ENCODE data around the gene INCENP.
"Not testable (repeated sequence)": the region's sequence is repeated elsewhere in the genome, so short reads cannot be mapped to it uniquely, and the experiment has no call there.

Gene INCENP

DNA sequence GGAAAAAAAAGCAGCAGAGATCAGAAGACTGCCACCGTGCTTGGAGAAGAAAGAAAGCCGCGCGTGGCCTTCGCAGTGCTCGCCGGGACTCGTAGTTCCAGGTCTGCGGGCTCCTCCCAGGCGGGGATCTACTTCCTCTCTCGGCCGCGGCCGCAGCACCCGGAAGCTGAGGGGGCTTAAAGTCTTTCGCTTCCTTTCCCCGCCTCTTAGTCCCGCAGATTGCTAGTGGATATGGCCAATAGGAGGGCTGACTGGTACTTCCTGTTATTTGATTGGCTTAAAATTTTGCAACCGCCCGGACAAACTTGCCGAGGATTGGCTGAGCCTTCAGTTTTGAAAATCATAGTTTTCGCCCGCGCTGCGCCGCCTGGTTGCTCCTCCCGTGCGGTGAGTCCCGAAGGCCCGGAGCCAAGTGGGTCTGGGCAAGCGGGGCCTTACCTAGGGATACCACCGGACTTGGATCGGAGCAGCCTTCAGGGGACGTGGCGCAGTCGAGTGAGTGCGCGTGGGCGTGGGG, at the start of gene INCENP:
INCENP (plus strand) TSS at position 343 of the 517 bp plus-strand sequence. CDS start 4,151 bp downstream, outside the sequence.
- intact Hi-C loops (cut with micrococcal nuclease) = loop anchor here (5.0 kb wide), 1 partner anchor 331 kb away; the partner anchor contains the start of genes FEN1 and TMEM258
- Mint-ChIP-seq H3K27me3 (no peaks in the 10 kb centered on the region), H3K9me3 (no peaks in the 10 kb centered on the region), H3K4me3 (peak within 1 kb of the TSS; percentile 95), H3K27ac (peak within 1 kb of the TSS; percentile 93), H3K4me1 (ENCODE audit: low read depth) (peaks cover 25% of the 10 kb centered on the region), H3K36me3 (ENCODE audit: low read depth) (peaks cover 20% of the 10 kb centered on the region)

- Mint-ChIP-seq H3K4me1 (ENCODE audit: low read depth) (peaks cover 8% of the 10 kb centered on the region), H3K36me3 (ENCODE audit: low read depth) (no peaks in the 10 kb centered on the region), H3K27ac (no peak overlapping the region), H3K9me3 (no peaks in the 10 kb centered on the region), H3K27me3 (no peaks in the 10 kb centered on the region), H3K4me3 (no peak overlapping the region)
- intact Hi-C loops (cut with micrococcal nuclease) = no loop called here
Measured at GRCh38 chr11:62075438-62075837, 48.4 kb upstream of the INCENP start.

DNA sequence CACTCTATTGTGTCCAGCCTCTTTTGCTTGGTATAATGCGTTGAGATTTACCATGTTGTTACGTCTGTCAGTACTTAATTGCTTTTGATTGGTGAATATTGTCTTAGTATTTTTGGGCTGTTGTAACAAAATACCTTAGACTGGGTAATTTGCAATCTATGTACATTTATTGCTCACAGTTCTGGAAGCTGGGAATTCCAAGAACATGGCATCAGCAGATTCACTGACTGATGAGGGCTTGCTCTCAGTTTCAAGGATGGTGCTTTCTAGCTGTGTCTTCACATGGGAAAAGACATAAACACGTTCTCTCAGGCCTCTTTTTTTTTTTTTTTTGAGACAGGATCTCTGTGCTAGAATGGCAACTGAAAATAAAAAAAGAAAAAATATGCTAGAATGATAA, 46.7 kb upstream of the INCENP start:
- H3K4me1 Mint-ChIP-seq (ENCODE audit: low read depth) = peaks cover 20% of the 10 kb centered on the region
- H3K27ac Mint-ChIP-seq = no peak overlapping the region
- no peaks in the 10 kb centered on the region for H3K36me3 Mint-ChIP-seq (ENCODE audit: low read depth)
- H3K9me3 Mint-ChIP-seq = no peaks in the 10 kb centered on the region
- no peak overlapping the region for H3K4me3 Mint-ChIP-seq
- intact Hi-C loops (cut with micrococcal nuclease) = no loop called here
- H3K27me3 Mint-ChIP-seq = no peaks in the 10 kb centered on the region

- H3K9me3 Mint-ChIP-seq = no peaks in the 10 kb centered on the region
- no peaks in the 10 kb centered on the region for H3K27me3 Mint-ChIP-seq
- peaks cover 15% of the 10 kb centered on the region for H3K4me1 Mint-ChIP-seq (ENCODE audit: low read depth)
- intact Hi-C loops (cut with micrococcal nuclease) = loop anchor here (1.0 to 5.0 kb wide), 5 partner anchors 54 to 210 kb away; no protein-coding TSS in a partner anchor
- H3K27ac Mint-ChIP-seq = peak overlapping the region; percentile 44
- peak overlapping the region; percentile 51 for H3K4me3 Mint-ChIP-seq
- no peaks in the 10 kb centered on the region for H3K36me3 Mint-ChIP-seq (ENCODE audit: low read depth)
Measured at GRCh38 chr11:62081378-62082291, 42.2 kb upstream of the INCENP start.

DNA sequence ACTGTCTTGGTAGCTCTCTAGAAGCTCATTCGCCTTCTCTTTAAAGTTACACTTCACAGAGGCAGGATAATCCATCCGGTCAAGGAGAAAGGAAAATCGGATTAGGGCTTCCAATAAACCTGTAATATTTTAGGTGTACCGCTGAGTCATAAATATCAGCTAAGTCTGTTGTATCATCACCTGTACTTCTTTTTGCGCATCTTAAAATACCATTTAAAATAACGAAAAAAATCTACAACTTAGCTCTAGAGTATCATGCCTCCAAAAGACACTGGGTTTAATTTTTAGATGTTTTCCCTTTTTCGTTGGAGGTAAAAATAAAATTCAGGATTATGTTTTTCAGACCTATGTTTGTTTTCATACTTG, 41.5 kb upstream of the INCENP start:
- H3K4me1 Mint-ChIP-seq (ENCODE audit: low read depth) = peaks cover 15% of the 10 kb centered on the region
- H3K27ac Mint-ChIP-seq = no peak overlapping the region
- H3K36me3 Mint-ChIP-seq (ENCODE audit: low read depth) = no peaks in the 10 kb centered on the region
- H3K27me3 Mint-ChIP-seq = no peaks in the 10 kb centered on the region
- no peaks in the 10 kb centered on the region for H3K9me3 Mint-ChIP-seq
- intact Hi-C loops (cut with micrococcal nuclease) = loop anchor here (1.0 to 5.0 kb wide), 5 partner anchors 55 to 211 kb away; no protein-coding TSS in a partner anchor
- H3K4me3 Mint-ChIP-seq = no peak overlapping the region

DNA sequence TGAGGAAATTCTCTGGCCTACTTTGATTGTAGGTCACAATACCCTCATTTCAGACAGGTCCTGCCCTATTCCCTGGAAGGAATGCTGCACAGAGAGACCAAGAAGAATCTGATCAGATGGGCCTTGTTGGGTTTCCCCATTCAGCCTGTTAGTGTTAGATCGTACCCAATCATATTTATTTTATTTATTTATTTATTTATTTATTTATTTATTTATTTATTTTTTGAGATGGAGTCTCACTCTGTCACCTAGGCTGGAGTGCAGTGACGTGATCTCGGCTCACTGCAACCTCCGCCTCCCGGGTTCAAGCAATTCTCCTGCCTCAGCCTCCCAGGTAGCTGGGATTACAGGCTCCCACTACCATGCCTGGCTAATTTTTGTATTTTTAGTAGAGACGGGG, 39.0 kb upstream of the INCENP start:
- not testable (repeated sequence) for H3K27me3 Mint-ChIP-seq; H3K9me3 Mint-ChIP-seq; H3K36me3 Mint-ChIP-seq (ENCODE audit: low read depth); H3K27ac Mint-ChIP-seq; H3K4me3 Mint-ChIP-seq
- H3K4me1 Mint-ChIP-seq (ENCODE audit: low read depth) = peaks cover 15% of the 10 kb centered on the region
- intact Hi-C loops (cut with micrococcal nuclease) = loop anchor here (5.0 kb wide), 3 partner anchors 58 to 138 kb away; no protein-coding TSS in a partner anchor

- intact Hi-C loops (cut with micrococcal nuclease) = no loop called here
- H3K4me1 Mint-ChIP-seq (ENCODE audit: low read depth) = no peaks in the 10 kb centered on the region
- H3K27ac Mint-ChIP-seq = no peak overlapping the region
- no peaks in the 10 kb centered on the region for H3K9me3 Mint-ChIP-seq
- no peaks in the 10 kb centered on the region for H3K27me3 Mint-ChIP-seq
- no peaks in the 10 kb centered on the region for H3K36me3 Mint-ChIP-seq (ENCODE audit: low read depth)
- H3K4me3 Mint-ChIP-seq = no peak overlapping the region
Measured at GRCh38 chr11:62087694-62088093, 36.1 kb upstream of the INCENP start.

DNA sequence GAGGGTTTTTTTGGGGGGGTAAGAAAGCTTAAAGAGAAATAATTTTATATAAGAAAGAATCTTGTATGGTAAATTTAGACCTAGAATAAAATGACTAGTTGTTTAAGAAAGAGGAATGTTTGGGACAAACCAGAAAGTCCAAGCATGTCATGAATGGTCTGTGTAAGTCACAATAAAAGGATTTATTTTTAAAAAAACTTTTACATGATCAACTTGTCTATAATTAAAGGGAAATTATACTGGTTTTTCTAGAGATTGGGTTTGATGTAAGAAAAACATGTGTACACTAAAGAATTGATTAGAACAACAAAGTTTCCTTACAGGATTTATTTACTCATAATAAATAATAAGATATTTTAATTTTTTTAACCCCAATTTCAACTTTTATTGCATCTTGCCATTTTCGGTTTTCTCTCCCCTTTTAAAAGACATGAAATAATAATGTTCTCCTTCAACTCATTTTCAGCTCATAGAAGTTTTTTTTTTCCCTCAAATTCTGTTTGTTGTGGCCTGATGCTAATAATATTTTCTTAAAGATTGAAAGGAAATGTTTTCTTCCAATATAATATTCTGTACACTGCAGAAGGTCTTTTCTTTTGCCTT, 35.4 kb upstream of the INCENP start:
- intact Hi-C loops (cut with micrococcal nuclease) = no loop called here
- no peaks in the 10 kb centered on the region for H3K27me3 Mint-ChIP-seq

GRCh38 chr11:62103141-62103540, 20.7 kb upstream of the INCENP start:
- H3K4me1 Mint-ChIP-seq (ENCODE audit: low read depth) = peaks cover 19% of the 10 kb centered on the region
- peaks cover 8% of the 10 kb centered on the region for H3K9me3 Mint-ChIP-seq
- intact Hi-C loops (cut with micrococcal nuclease) = no loop called here
- H3K27me3 Mint-ChIP-seq = no peaks in the 10 kb centered on the region
- no peak overlapping the region for H3K4me3 Mint-ChIP-seq
- H3K36me3 Mint-ChIP-seq (ENCODE audit: low read depth) = no peaks in the 10 kb centered on the region
- H3K27ac Mint-ChIP-seq = no peak overlapping the region

More for the DNA sequence above, 35.4 kb upstream of the INCENP start:
- Mint-ChIP-seq H3K27ac (no peak overlapping the region), H3K4me3 (no peak overlapping the region), H3K9me3 (no peaks in the 10 kb centered on the region), H3K36me3 (ENCODE audit: low read depth) (no peaks in the 10 kb centered on the region), H3K4me1 (ENCODE audit: low read depth) (no peaks in the 10 kb centered on the region)

DNA sequence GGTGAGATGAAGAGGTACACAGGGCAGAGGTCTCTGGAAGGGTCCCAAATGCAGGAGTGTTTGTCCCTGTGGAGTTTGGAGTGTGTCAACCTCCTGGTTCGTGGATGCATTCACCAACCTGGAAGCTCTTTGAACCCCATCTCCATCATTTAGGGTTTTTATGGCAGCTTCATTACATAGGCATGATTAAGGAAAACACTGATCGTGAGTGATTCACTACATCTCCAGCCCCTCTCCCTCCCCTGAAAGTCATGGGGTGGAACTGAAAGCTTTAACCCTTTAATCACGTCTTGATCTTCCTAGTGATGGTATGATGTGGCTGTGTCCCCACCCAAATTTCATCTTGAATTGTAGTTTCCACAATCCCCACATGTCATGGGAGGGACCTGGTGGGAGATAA, 19.8 kb upstream of the INCENP start:
- peaks cover 19% of the 10 kb centered on the region for H3K4me1 Mint-ChIP-seq (ENCODE audit: low read depth)
- intact Hi-C loops (cut with micrococcal nuclease) = no loop called here
- no peak overlapping the region for H3K27ac Mint-ChIP-seq
- no peak overlapping the region for H3K4me3 Mint-ChIP-seq
- H3K36me3 Mint-ChIP-seq (ENCODE audit: low read depth) = no peaks in the 10 kb centered on the region
- peaks cover 2% of the 10 kb centered on the region for H3K27me3 Mint-ChIP-seq
- H3K9me3 Mint-ChIP-seq = peaks cover 8% of the 10 kb centered on the region

DNA sequence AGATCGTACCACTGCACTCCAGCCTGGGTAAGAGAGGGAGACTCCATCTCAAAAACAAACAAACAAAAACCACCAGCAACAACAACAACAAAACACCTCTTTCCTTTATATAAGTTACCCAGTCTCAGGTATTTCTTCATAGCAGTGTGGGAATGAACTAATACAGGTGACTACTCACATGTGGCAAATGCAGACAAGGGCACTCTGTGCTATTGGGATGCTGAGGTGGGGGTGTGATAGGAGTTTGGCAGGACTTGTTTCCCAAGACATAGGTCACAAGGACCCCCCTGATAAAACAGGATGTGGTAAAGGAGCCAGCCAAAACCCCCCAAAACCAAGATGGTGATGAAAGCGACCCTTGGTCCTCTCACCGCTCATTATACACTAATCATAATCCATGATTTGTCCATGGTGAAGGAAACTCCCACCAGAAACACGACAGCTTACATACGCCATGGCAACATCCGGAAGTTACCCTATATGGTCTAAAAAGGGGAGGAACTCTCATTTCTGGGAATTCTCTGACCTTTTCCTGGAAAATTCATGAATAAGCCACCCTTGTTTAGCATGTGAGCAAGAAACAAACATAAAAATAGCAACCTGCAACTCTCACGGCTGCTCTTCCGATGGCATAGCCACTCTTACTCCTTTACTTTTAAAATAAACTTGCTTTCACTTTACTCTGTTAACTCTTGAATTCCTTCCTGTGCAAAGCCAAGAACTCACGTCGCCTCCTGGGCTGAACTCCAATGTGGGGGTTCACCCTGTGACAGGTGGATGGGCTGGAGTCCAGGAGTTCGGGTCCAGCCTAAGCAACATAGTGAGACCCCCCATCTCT, 18.8 kb upstream of the INCENP start:
- intact Hi-C loops (cut with micrococcal nuclease) = no loop called here
- Mint-ChIP-seq H3K36me3 (ENCODE audit: low read depth) (no peaks in the 10 kb centered on the region), H3K27me3 (peaks cover 5% of the 10 kb centered on the region), H3K4me1 (ENCODE audit: low read depth) (peaks cover 19% of the 10 kb centered on the region), H3K9me3 (peaks cover 8% of the 10 kb centered on the region), H3K27ac (peak overlapping the region; percentile 80), H3K4me3 (peak overlapping the region; percentile 71)

GRCh38 chr11:62105667-62106191, 18.1 kb upstream of the INCENP start:
- Mint-ChIP-seq H3K36me3 (ENCODE audit: low read depth) (no peaks in the 10 kb centered on the region), H3K4me1 (ENCODE audit: low read depth) (peaks cover 14% of the 10 kb centered on the region), H3K9me3 (peaks cover 8% of the 10 kb centered on the region), H3K27ac (peak overlapping the region; percentile 80), H3K4me3 (peak overlapping the region; percentile 71), H3K27me3 (peaks cover 9% of the 10 kb centered on the region)
- intact Hi-C loops (cut with micrococcal nuclease) = no loop called here

DNA sequence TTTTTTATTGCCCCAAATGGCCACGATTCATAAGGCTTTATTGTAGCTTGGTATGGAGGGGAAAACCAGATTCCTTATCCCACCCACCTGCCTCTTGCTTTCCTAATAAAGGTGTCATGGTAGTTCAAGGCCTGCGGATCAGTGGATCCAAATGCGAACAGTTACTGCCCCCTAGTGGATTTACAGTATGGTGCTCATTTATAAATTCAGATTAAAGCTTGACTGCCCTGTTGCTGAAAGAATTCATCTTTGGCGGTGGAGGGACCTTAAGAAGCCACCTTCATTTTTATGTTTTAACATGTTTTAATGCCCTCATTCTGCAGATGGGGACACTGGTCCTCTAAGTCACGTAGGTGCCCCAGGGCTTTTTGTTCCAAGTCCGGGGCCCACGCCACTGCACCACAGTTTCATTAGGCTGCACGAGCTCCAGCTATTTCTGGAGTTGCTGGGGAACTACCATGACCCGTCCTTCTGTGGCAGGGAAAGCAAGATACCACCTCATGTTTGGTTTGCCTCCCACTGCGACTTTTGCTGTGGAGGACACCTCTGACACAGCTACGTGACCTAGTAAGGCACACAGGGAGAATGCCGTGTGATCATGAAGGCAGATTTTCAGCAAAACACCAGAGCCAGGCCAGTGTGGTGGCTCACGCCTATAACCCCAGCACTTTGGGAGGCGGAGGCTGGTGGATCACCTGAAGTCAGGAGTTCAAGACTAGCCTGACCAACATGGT, 15.6 kb upstream of the INCENP start:
- Mint-ChIP-seq H3K36me3 (ENCODE audit: low read depth) (no peaks in the 10 kb centered on the region), H3K9me3 (peaks cover 8% of the 10 kb centered on the region), H3K27ac (no peak overlapping the region), H3K4me1 (ENCODE audit: low read depth) (peaks cover 18% of the 10 kb centered on the region), H3K27me3 (peaks cover 12% of the 10 kb centered on the region), H3K4me3 (no peak overlapping the region)
- intact Hi-C loops (cut with micrococcal nuclease) = loop anchor here (1.0 to 2.0 kb wide), 3 partner anchors 209 to 311 kb away; no protein-coding TSS in a partner anchor
